ENCODE results near the gene NALCN.
"Not testable (repeated sequence)": the region's sequence is repeated elsewhere in the genome, so short reads cannot be mapped to it uniquely, and the experiment has no call there.

The NALCN gene

GRCh38 chr13:101341464-101341863, 74.8 kb downstream of the NALCN start:
- DNase-seq (ENCODE audit: low read depth), result no peak

- DNase-seq (ENCODE audit: low read depth), result no peak
These were observed 77.1 kb downstream of the NALCN start for GRCh38 chr13:101339202-101339601.

- no peak for DNase-seq (ENCODE audit: low read depth)
These were observed 83.7 kb downstream of the NALCN start for GRCh38 chr13:101332583-101332982.

- DNase-seq (ENCODE audit: low read depth), result no peak
These were observed 84.6 kb downstream of the NALCN start for GRCh38 chr13:101331731-101332130.

- no peak for DNase-seq (ENCODE audit: low read depth)
These were observed 88.4 kb downstream of the NALCN start for GRCh38 chr13:101327871-101328270.

- DNase-seq (ENCODE audit: low read depth), result no peak
These were observed 89.6 kb downstream of the NALCN start for GRCh38 chr13:101326710-101327109.

GRCh38 chr13:101325423-101325822, 90.9 kb downstream of the NALCN start:
- no peak for DNase-seq (ENCODE audit: low read depth)

- DNase-seq (ENCODE audit: low read depth), result no peak
These were observed 92.7 kb downstream of the NALCN start for GRCh38 chr13:101323601-101324000.

- DNase-seq (ENCODE audit: low read depth), result no peak
These were observed 98.3 kb downstream of the NALCN start for GRCh38 chr13:101317986-101318523.

GRCh38 chr13:101313479-101313878, 102.8 kb downstream of the NALCN start:
- DNase-seq (ENCODE audit: low read depth), result not testable (repeated sequence)

- DNase-seq (ENCODE audit: low read depth), result no peak
These were observed 107.2 kb downstream of the NALCN start for GRCh38 chr13:101309014-101309619.

GRCh38 chr13:101308247-101309013, 107.9 kb downstream of the NALCN start:
- no peak for DNase-seq (ENCODE audit: low read depth)

GRCh38 chr13:101307181-101307701, 109.1 kb downstream of the NALCN start:
- no peak for DNase-seq (ENCODE audit: low read depth)

- no peak for DNase-seq (ENCODE audit: low read depth)
These were observed 109.5 kb downstream of the NALCN start for GRCh38 chr13:101306773-101307172.

GRCh38 chr13:101305981-101306411, 110.3 kb downstream of the NALCN start:
- DNase-seq (ENCODE audit: low read depth), result no peak

GRCh38 chr13:101303521-101303920, 112.8 kb downstream of the NALCN start:
- no peak for DNase-seq (ENCODE audit: low read depth)

GRCh38 chr13:101301053-101301452, 115.3 kb downstream of the NALCN start:
- no peak for DNase-seq (ENCODE audit: low read depth)

- no peak for DNase-seq (ENCODE audit: low read depth)
These were observed 115.8 kb downstream of the NALCN start for GRCh38 chr13:101300531-101300930.

GRCh38 chr13:101298517-101298916, 117.8 kb downstream of the NALCN start:
- DNase-seq (ENCODE audit: low read depth), result no peak

- no peak for DNase-seq (ENCODE audit: low read depth)
These were observed 118.5 kb downstream of the NALCN start for GRCh38 chr13:101297794-101298193.

- no peak for DNase-seq (ENCODE audit: low read depth)
These were observed 123.6 kb downstream of the NALCN start for GRCh38 chr13:101292711-101293110.

GRCh38 chr13:101291646-101292515, 124.4 kb downstream of the NALCN start:
- no peak for DNase-seq (ENCODE audit: low read depth)
